Ishikawa (cell line): Measurements from ENCODE around the gene NFIB.

ENCODE experiments used
- CEBPB ChIP-seq: IDR thresholded peaks from 2 replicates; pipeline ENCODE4 v1.6.1; 2012
- CREB1 ChIP-seq: IDR thresholded peaks from 2 replicates; pipeline ENCODE4 v1.6.1; 2012; ENCODE audit warnings: low read depth
- EGR1 ChIP-seq: IDR thresholded peaks from 2 replicates; pipeline ENCODE4 v1.6.1; 2012
- EP300 ChIP-seq: IDR thresholded peaks from 2 replicates; pipeline ENCODE4 v1.6.1; 2012; ENCODE audit warnings: borderline replicate concordance
- FOXM1 ChIP-seq: IDR thresholded peaks from 2 replicates; pipeline ENCODE4 v1.6.1; 2012; ENCODE audit warnings: low read depth, borderline replicate concordance
- NFIC ChIP-seq: IDR thresholded peaks from 2 replicates; pipeline ENCODE4 v1.6.1; 2012
- RAD21 ChIP-seq: IDR thresholded peaks from 2 replicates; pipeline ENCODE4 v1.6.1; 2012; ENCODE audit warnings: low read depth
- TAF1 ChIP-seq: IDR thresholded peaks from 2 replicates; pipeline ENCODE4 v1.6.1; 2012; ENCODE audit warnings: low read depth, mild to moderate bottlenecking
- TCF12 ChIP-seq: IDR thresholded peaks from 2 replicates; pipeline ENCODE4 v1.6.1; 2012; ENCODE audit warnings: low read depth
- TEAD4 ChIP-seq: IDR thresholded peaks from 2 replicates; pipeline ENCODE4 v1.6.1; 2012
- YY1 ChIP-seq: IDR thresholded peaks from 2 replicates; pipeline ENCODE4 v1.6.1; 2012; ENCODE audit warnings: low read depth
- ZBTB7A ChIP-seq: IDR thresholded peaks from 2 replicates; pipeline ENCODE4 v1.6.1; 2012; ENCODE audit warnings: low read depth
- TF ChIP-seq, protein P1 (sequence below): IDR thresholded peaks from 2 replicates; pipeline ENCODE4 v1.6.1; 2012
- TF ChIP-seq, protein P2 (sequence below): IDR thresholded peaks from 2 replicates; pipeline ENCODE4 v1.6.1; 2012
- TF ChIP-seq, protein P3 (sequence below): IDR thresholded peaks from 2 replicates; pipeline ENCODE4 v1.6.1; 2012; ENCODE audit warnings: low read depth, mild to moderate bottlenecking

Gene NFIB

DNA sequence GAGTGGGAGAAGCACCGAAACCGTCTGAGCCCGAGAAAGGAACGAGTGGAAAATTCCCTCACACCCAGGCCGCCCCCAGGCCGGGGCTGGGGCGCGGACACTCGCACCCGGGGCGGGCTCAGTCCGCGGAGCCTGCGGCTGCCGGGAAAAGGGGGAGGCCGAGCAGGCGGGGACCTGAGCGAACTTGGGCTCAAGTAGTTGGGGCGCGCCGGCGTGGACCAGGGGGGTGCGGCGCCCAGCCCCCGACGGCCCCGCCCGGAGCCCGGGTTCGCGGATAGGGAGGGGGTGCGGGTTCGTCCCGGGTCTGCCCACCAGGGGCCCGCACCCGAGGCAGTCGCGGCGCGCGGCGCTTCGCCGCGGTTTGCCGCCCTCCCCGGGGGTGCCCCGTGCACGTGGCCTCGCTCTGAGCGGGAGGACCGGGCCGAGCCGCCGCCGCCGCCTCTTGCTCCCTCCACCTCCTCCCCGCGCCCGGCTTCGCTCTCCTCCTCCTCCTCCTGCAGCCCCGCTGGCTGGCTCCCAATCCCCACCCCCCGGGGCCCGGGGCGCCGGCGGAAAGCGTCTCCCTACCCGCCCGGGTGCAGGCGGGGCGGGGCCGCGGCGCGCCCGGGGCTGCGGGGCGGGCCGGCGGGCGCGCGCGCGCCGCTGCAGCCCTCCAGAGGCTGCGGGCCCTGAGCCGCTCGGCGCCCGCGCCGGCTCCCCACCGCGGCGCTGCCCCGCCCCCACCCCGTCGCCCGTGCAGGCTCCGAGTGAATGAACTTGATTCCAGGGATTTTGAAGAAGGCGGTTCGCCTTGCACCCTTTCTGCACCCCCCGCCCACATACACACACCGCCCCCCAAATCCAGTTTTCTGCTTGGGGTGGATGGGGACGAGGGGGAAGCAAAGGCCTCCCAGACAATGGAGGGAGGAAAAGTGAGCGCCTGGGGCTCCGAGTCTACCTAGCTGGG is 1.3 kb upstream of the NFIB start:
- TF ChIP-seq CREB1 (no peak), TCF12 (peak; percentile 37), ZBTB7A (no peak; the same call in 1 of the 2 replicates), FOXM1 (no peak), CEBPB (no peak), TEAD4 (no peak; the same call in 1 of the 2 replicates), EP300 (peak; percentile 2), NFIC (peak; percentile 85), TAF1 (peak; percentile 40; the same call in 1 of the 2 replicates), RAD21 (no peak), YY1 (no peak), EGR1 (no peak)
- TF ChIP-seq, protein P1, sequence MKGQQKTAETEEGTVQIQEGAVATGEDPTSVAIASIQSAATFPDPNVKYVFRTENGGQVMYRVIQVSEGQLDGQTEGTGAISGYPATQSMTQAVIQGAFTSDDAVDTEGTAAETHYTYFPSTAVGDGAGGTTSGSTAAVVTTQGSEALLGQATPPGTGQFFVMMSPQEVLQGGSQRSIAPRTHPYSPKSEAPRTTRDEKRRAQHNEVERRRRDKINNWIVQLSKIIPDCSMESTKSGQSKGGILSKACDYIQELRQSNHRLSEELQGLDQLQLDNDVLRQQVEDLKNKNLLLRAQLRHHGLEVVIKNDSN = peak; percentile 64
- TF ChIP-seq, protein P2, sequence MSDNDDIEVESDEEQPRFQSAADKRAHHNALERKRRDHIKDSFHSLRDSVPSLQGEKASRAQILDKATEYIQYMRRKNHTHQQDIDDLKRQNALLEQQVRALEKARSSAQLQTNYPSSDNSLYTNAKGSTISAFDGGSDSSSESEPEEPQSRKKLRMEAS = peak; percentile 92
- TF ChIP-seq, protein P3, sequence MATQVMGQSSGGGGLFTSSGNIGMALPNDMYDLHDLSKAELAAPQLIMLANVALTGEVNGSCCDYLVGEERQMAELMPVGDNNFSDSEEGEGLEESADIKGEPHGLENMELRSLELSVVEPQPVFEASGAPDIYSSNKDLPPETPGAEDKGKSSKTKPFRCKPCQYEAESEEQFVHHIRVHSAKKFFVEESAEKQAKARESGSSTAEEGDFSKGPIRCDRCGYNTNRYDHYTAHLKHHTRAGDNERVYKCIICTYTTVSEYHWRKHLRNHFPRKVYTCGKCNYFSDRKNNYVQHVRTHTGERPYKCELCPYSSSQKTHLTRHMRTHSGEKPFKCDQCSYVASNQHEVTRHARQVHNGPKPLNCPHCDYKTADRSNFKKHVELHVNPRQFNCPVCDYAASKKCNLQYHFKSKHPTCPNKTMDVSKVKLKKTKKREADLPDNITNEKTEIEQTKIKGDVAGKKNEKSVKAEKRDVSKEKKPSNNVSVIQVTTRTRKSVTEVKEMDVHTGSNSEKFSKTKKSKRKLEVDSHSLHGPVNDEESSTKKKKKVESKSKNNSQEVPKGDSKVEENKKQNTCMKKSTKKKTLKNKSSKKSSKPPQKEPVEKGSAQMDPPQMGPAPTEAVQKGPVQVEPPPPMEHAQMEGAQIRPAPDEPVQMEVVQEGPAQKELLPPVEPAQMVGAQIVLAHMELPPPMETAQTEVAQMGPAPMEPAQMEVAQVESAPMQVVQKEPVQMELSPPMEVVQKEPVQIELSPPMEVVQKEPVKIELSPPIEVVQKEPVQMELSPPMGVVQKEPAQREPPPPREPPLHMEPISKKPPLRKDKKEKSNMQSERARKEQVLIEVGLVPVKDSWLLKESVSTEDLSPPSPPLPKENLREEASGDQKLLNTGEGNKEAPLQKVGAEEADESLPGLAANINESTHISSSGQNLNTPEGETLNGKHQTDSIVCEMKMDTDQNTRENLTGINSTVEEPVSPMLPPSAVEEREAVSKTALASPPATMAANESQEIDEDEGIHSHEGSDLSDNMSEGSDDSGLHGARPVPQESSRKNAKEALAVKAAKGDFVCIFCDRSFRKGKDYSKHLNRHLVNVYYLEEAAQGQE = no peak

DNA sequence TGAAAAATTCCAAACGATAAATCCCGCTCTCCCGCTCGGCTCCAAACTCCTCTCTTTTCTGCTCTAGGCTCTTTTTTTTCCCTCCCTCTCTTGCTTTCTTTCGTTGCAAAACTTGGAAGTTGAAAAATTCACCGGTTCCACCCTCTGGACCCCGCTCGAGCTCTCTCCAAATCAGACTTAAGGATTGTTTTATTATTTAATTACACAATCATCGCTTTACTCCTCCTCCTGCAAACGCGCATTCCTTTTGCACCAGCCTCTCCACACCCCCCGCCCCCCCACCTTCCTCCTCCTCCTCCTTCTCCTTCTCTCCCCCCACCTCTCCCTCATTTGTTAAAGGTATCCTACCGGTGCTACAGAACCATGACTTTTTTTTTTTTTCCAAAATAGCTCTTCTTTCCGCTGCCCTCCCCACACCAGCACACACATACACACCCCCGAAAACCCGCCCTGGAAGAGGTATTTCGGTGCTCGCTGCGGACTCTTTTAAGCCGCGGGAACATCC is 535 bp upstream of the NFIB start:
- TF ChIP-seq, protein P2 = no peak
- TF ChIP-seq, protein P1 = no peak
- TF ChIP-seq YY1 (no peak), TEAD4 (peak; percentile 17; the same call in 1 of the 2 replicates), CREB1 (no peak), CEBPB (peak; percentile 78), TAF1 (peak; percentile 41; the same call in 1 of the 2 replicates), RAD21 (no peak), FOXM1 (no peak), EGR1 (no peak), TCF12 (peak; percentile 8; the same call in 1 of the 2 replicates), NFIC (no peak), EP300 (peak; percentile 6; the same call in 1 of the 2 replicates), ZBTB7A (no peak)
- TF ChIP-seq, protein P3 = no peak

DNA sequence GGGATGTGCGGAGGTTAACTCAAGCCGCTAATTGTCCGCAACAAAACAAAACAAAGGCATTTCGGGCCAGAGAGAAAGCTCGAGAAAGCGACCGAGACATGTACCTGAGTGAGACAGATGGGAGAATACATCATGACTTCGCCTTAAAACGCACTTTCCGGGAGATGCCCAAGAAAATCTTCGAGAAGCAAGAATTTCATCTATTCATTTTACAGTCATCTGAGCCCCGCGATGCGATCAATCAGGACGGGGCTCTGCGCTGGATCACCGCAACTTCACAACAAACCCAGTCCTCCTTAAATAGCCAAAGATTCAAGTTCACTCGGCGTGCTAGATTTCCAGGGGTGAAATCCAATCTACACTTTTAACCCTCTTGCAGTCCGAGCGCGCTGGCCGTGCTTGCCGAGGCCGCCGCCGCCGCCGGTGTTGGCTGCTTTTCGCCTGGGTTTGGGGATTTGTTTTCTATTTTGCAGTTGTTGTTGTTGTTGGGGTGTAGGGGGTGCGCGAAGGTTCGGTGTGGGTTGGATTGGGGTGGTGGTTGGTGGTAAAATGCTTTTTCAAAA is 482 bp downstream of the NFIB start:
- no peak for TF ChIP-seq EGR1
- TF ChIP-seq, protein P2 = peak; percentile 20; the same call in 1 of the 2 replicates

DNA sequence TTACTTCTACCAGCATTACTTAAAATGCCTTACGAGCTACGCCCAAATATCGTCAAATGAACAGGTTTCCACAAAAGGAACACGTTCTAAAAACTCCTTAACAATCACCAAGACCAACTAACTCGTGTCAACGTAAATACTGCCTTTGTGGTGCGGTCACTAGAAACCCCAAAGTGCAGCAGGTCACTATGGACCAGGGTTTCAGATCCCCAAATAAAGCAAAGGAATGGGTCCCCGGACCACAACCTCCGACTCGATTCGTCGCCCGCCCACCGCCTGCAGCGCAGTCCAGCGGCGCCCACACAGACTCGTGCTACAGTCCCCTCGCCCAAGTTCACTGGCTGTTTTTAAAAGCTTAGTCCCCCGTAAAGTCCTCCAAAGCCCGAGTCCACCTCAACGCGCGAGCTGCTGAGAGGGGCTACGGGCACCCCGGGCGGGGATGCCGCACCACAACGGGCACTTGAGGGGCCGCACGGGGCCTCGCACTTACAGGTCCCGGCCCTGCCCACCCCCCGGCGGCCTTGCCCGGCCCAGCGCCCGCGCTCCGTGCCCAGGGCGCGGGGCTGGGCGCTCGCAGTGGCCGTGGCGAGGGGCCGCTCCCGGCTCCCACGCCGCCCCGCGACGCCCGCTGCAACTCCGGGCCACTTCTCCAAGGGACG is 1.1 kb downstream of the NFIB start:
- TF ChIP-seq EGR1 (no peak), ZBTB7A (peak; percentile 37; the same call in 1 of the 2 replicates)
- TF ChIP-seq, protein P2 = 0 out of 2 replicates have a peak, but pooled peaks have one; percentile 15
